HL-60 (cell line): Measurements from ENCODE around the gene GMCL2.

ENCODE experiments used
- POLR2AphosphoS5 ChIP-seq: IDR thresholded peaks from 2 replicates; pipeline ENCODE4 v1.6.1; 2012; ENCODE audit warnings: low read depth
- REST ChIP-seq: IDR thresholded peaks from 2 replicates; pipeline ENCODE4 v1.6.1; 2012; ENCODE audit warnings: low read depth; ENCODE audit not compliant: insufficient replicate concordance
- SPI1 ChIP-seq: IDR thresholded peaks from 2 replicates; pipeline ENCODE4 v1.6.1; 2012; ENCODE audit warnings: low read depth, mild to moderate bottlenecking, borderline replicate concordance
- TF ChIP-seq, protein P1 (sequence below): IDR thresholded peaks from one replicate; pipeline ENCODE4 v1.5.1; 2011; ENCODE audit warnings: low read length, control low read depth, inconsistent platforms; ENCODE audit not compliant: insufficient read depth

- TF ChIP-seq, protein P1, sequence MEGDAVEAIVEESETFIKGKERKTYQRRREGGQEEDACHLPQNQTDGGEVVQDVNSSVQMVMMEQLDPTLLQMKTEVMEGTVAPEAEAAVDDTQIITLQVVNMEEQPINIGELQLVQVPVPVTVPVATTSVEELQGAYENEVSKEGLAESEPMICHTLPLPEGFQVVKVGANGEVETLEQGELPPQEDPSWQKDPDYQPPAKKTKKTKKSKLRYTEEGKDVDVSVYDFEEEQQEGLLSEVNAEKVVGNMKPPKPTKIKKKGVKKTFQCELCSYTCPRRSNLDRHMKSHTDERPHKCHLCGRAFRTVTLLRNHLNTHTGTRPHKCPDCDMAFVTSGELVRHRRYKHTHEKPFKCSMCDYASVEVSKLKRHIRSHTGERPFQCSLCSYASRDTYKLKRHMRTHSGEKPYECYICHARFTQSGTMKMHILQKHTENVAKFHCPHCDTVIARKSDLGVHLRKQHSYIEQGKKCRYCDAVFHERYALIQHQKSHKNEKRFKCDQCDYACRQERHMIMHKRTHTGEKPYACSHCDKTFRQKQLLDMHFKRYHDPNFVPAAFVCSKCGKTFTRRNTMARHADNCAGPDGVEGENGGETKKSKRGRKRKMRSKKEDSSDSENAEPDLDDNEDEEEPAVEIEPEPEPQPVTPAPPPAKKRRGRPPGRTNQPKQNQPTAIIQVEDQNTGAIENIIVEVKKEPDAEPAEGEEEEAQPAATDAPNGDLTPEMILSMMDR, result no peak
- TF ChIP-seq REST, result no peak
- TF ChIP-seq POLR2AphosphoS5, result no peak
- TF ChIP-seq SPI1, result no peak
These were observed 9.8 kb upstream of the GMCL2 start for GRCh38 chr5:178196986-178197385.
